Measurements from ENCODE around the gene RGMA.

DNA sequence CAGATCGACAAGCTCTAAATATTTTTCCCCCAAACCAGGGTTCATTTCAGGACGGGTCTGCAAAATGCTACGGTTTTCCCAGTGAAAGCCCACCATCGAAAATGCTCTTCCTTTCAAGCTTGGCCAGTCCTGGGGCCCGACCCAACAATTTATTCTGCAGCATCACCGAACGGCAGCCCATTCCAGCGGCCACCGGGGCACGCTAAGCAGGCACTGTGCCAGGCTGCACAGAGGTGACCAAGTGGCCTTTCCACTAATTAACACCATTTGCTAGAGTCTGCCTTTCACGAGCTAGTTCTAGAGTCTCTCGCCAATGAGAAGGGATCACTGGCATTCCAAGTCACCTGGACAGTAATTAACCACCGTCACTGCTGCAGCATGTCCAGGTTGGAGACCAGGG, 14.4 kb downstream of the RGMA start:
- TF ChIP-seq, protein P1, sequence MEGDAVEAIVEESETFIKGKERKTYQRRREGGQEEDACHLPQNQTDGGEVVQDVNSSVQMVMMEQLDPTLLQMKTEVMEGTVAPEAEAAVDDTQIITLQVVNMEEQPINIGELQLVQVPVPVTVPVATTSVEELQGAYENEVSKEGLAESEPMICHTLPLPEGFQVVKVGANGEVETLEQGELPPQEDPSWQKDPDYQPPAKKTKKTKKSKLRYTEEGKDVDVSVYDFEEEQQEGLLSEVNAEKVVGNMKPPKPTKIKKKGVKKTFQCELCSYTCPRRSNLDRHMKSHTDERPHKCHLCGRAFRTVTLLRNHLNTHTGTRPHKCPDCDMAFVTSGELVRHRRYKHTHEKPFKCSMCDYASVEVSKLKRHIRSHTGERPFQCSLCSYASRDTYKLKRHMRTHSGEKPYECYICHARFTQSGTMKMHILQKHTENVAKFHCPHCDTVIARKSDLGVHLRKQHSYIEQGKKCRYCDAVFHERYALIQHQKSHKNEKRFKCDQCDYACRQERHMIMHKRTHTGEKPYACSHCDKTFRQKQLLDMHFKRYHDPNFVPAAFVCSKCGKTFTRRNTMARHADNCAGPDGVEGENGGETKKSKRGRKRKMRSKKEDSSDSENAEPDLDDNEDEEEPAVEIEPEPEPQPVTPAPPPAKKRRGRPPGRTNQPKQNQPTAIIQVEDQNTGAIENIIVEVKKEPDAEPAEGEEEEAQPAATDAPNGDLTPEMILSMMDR (IDR thresholded peaks at IDR 0.05; ENCODE audit: insufficient read depth, low read depth, low read length): no peak
- TF ChIP-seq EZH2 (IDR thresholded peaks at IDR 0.05; ENCODE audit: insufficient read depth, low read length): peak; percentile 13
